H1 (cell line): ENCODE measurements around the gene KRT78. TPM values are rescaled to one million over a fixed set of nuclear protein-coding genes. Genes with fewer than 3 reads are reported as not detected.

Experiments
- FOSL1 ChIP-seq: IDR thresholded peaks from 2 replicates; pipeline ENCODE4 v1.6.1; 2011; ENCODE audit warnings: mild to moderate bottlenecking, low read depth, low read length, moderate library complexity; ENCODE audit not compliant: insufficient read depth
- polyA plus RNA-seq, 7 experiments: library from polyadenylated mRNA; depleted of rRNA in 3 of 7; stranded (reverse) in 5 of 7; unstranded in 2 of 7; fragments of >200 nt in 5 of 7; fragments of 200-250 nt in 2 of 7; gene quantifications; 1 replicate in 5 of 7; 2 replicates in 1 of 7; 4 replicates in 1 of 7; pipeline versions ENCODE4 v1.2.1 to v1.2.3, GENCODE V29; 2011 to 2013; ENCODE audit warnings: missing spikeins in 2 of 7, mixed read lengths in 2 of 7
- total RNA-seq: library from RNA; stranded (reverse); fragmentation: NEBNext Ultra II Directional; extraction: Animal tissue kit (Norgen Biotek cat#: 25700); gene quantifications from 2 replicates; pipeline ENCODE4 v1.2.1, GENCODE V29; 2021
- TF ChIP-seq, protein P1 (sequence below): IDR thresholded peaks from 2 replicates; pipeline ENCODE4 v1.6.1; 2012; ENCODE audit warnings: low read length, inconsistent platforms

KRT78 gene
- total and polyA plus RNA-seq, 2 of the 8 experiments (the other 6 are each of a cell fraction or from before 2014, with no cell fraction given) = not detected

DNA sequence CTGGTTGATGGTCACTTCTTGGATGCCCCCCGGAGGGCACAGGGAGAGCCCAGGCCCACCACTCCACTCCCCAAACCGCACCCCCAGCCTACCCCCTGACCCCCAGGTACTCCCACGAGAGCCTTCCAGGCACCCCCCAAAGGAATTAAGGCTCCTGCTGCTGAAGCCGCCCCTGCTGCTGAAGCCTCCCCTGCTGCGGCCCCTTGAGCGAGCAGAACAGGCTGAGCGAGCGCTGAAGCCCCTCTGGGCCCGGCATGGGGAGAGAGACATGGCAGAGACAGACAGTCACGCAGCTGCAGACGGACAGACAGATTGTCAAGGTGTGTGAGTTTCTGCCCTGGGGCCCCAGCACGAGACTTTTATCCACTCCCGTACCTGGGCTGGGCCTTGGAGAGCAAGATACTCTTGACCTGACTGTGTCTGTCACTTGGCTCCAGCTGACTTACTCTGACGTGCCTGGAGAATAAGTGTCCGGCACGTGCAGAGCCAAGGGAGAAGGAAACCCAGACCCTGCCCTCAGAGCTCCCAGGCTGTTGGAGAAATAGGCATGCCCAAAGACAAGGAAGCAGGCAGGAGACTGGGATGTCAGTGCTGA lies at the start of gene KRT78 (continued):
- TF ChIP-seq, protein P1, sequence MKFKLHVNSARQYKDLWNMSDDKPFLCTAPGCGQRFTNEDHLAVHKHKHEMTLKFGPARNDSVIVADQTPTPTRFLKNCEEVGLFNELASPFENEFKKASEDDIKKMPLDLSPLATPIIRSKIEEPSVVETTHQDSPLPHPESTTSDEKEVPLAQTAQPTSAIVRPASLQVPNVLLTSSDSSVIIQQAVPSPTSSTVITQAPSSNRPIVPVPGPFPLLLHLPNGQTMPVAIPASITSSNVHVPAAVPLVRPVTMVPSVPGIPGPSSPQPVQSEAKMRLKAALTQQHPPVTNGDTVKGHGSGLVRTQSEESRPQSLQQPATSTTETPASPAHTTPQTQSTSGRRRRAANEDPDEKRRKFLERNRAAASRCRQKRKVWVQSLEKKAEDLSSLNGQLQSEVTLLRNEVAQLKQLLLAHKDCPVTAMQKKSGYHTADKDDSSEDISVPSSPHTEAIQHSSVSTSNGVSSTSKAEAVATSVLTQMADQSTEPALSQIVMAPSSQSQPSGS = no peak
- no peak for TF ChIP-seq FOSL1
